LNCAP (cell line): ENCODE results near the gene THBS2.

ENCODE experiments used
- CTCF ChIP-seq: fragments of 450-650 bp; IDR thresholded peaks from 2 replicates; pipeline ENCODE4 v1.5.1; 2017; ENCODE audit warnings: mild to moderate bottlenecking

THBS2 gene

GRCh38 chr6:169232507-169232931, 21.1 kb downstream of the THBS2 start:
- TF ChIP-seq CTCF, result no peak

GRCh38 chr6:169231790-169232506, 21.7 kb downstream of the THBS2 start:
- no peak for TF ChIP-seq CTCF

- no peak for TF ChIP-seq CTCF
Measured at GRCh38 chr6:169230946-169231789, 22.5 kb downstream of the THBS2 start.

GRCh38 chr6:169230322-169230665, 23.4 kb downstream of the THBS2 start:
- TF ChIP-seq CTCF, result no peak

- no peak for TF ChIP-seq CTCF
Measured at GRCh38 chr6:169229615-169230321, 23.9 kb downstream of the THBS2 start.

- no peak for TF ChIP-seq CTCF
Measured at GRCh38 chr6:169227116-169227515, 26.5 kb downstream of the THBS2 start.

GRCh38 chr6:169225887-169226286, 27.8 kb downstream of the THBS2 start:
- no peak for TF ChIP-seq CTCF
